Measurements from ENCODE around the gene PPM1M. TPM values are rescaled to one million over a fixed set of nuclear protein-coding genes. Genes with fewer than 3 reads are reported as not detected.

PPM1M gene
- total RNA-seq, 1 experiment from 2014 or later, result 6.7 TPM

GRCh38 chr3:52256159-52256558 is 10.6 kb downstream of the PPM1M start:
- POLR2A ChIA-PET, result no interaction called here
- TF ChIP-seq CTCF (IDR thresholded peaks at IDR 0.05; ENCODE audit: insufficient read depth in 1 of 2, low read depth in 1 of 2, low read length in 1 of 2, severe bottlenecking in 1 of 2, unreplicated experiment in 1 of 2), result no peak

GRCh38 chr3:52256622-52257021 is 11.1 kb downstream of the PPM1M start:
- H3K27me3 ChIP-seq (replicated peaks; ENCODE audit: control insufficient read depth, insufficient read depth, low read length), result no peaks in the 10 kb centered on the region
- H3K36me3 ChIP-seq (ENCODE audit: control insufficient read depth, insufficient read depth, low read length), result peaks cover 12% of the 10 kb centered on the region
- Mint-ChIP-seq H3K27me3 (ENCODE audit: insufficient read depth, unreplicated experiment) (no peaks in the 10 kb centered on the region), H3K4me3 (ENCODE audit: unreplicated experiment) (no peak overlapping the region), H3K36me3 (ENCODE audit: insufficient read depth, unreplicated experiment) (peaks cover 97% of the 10 kb centered on the region), H3K9me3 (ENCODE audit: unreplicated experiment) (no peaks in the 10 kb centered on the region), H3K4me1 (ENCODE audit: low read depth, unreplicated experiment) (peaks cover 16% of the 10 kb centered on the region), H3K27ac (ENCODE audit: unreplicated experiment) (no peak overlapping the region)
- no peaks in the 10 kb centered on the region for H3K9me3 ChIP-seq
- ChIA-PET CTCF (no interaction called here), POLR2A (no interaction called here)
- no TSS peak for BruUV-seq (replicated peaks)
- no peak for DNase-seq
- intact Hi-C loops (cut with micrococcal nuclease; ENCODE audit: unreplicated experiment), result no loop called here
- H3K4me3 ChIP-seq (ENCODE audit: low read depth, low read length), result no peak overlapping the region
- TF ChIP-seq CTCF (IDR thresholded peaks at IDR 0.05; ENCODE audit: insufficient read depth in 1 of 2, low read depth in 1 of 2, low read length in 1 of 2, severe bottlenecking in 1 of 2, unreplicated experiment in 1 of 2), result no peak
- peaks cover 10% of the 10 kb centered on the region; the same call in 1 of the 2 replicates for H3K4me1 ChIP-seq

More at GRCh38 chr3:52256159-52256558, 10.6 kb downstream of the PPM1M start:
- Histone ChIP-seq H3K4me1 (peaks cover 10% of the 10 kb centered on the region; the same call in 1 of the 2 replicates), H3K4me3 (ENCODE audit: low read depth, low read length) (no peak overlapping the region), H3K27me3 (replicated peaks; ENCODE audit: control insufficient read depth, insufficient read depth, low read length) (no peaks in the 10 kb centered on the region), H3K36me3 (ENCODE audit: control insufficient read depth, insufficient read depth, low read length) (peaks cover 12% of the 10 kb centered on the region), H3K9me3 (no peaks in the 10 kb centered on the region)
- no TSS peak for BruUV-seq (replicated peaks)
- no peak overlapping the region for H3K27ac Mint-ChIP-seq (ENCODE audit: unreplicated experiment)
- H3K36me3 Mint-ChIP-seq (ENCODE audit: insufficient read depth, unreplicated experiment), result peaks cover 97% of the 10 kb centered on the region
- no peaks in the 10 kb centered on the region for H3K27me3 Mint-ChIP-seq (ENCODE audit: insufficient read depth, unreplicated experiment)
- H3K9me3 Mint-ChIP-seq (ENCODE audit: unreplicated experiment), result no peaks in the 10 kb centered on the region
- intact Hi-C loops (cut with micrococcal nuclease; ENCODE audit: unreplicated experiment), result no loop called here
- no peak for DNase-seq
- CTCF ChIA-PET, result no interaction called here
- peaks cover 16% of the 10 kb centered on the region for H3K4me1 Mint-ChIP-seq (ENCODE audit: low read depth, unreplicated experiment)
- H3K4me3 Mint-ChIP-seq (ENCODE audit: unreplicated experiment), result no peak overlapping the region

- intact Hi-C loops (cut with micrococcal nuclease; ENCODE audit: unreplicated experiment), result no loop called here
- Histone ChIP-seq H3K4me3 (ENCODE audit: low read depth, low read length) (no peak overlapping the region), H3K27me3 (replicated peaks; ENCODE audit: control insufficient read depth, insufficient read depth, low read length) (no peaks in the 10 kb centered on the region), H3K36me3 (ENCODE audit: control insufficient read depth, insufficient read depth, low read length) (peaks cover 12% of the 10 kb centered on the region), H3K4me1 (peaks cover 10% of the 10 kb centered on the region; the same call in 1 of the 2 replicates), H3K9me3 (no peaks in the 10 kb centered on the region)
- no TSS peak for BruUV-seq (replicated peaks)
- H3K4me3 Mint-ChIP-seq (ENCODE audit: unreplicated experiment), result no peak overlapping the region
- CTCF ChIA-PET, result interaction anchor here (1.1 kb wide), 1 partner anchor 19 kb away, joined by 3 read pairs; no protein-coding TSS in a partner anchor
- no peaks in the 10 kb centered on the region for H3K27me3 Mint-ChIP-seq (ENCODE audit: insufficient read depth, unreplicated experiment)
- POLR2A ChIA-PET, result no interaction called here
- H3K36me3 Mint-ChIP-seq (ENCODE audit: insufficient read depth, unreplicated experiment), result peaks cover 97% of the 10 kb centered on the region
- H3K9me3 Mint-ChIP-seq (ENCODE audit: unreplicated experiment), result no peaks in the 10 kb centered on the region
- TF ChIP-seq CTCF (IDR thresholded peaks at IDR 0.05; ENCODE audit: insufficient read depth in 1 of 2, low read depth in 1 of 2, low read length in 1 of 2, severe bottlenecking in 1 of 2, unreplicated experiment in 1 of 2), result no peak
- H3K4me1 Mint-ChIP-seq (ENCODE audit: low read depth, unreplicated experiment), result peaks cover 16% of the 10 kb centered on the region
- H3K27ac Mint-ChIP-seq (ENCODE audit: unreplicated experiment), result no peak overlapping the region
- no peak for DNase-seq
Observed at GRCh38 chr3:52257911-52258310, 12.4 kb downstream of the PPM1M start.
